ENCODE data around the gene NEDD8. TPM values are rescaled to one million over a fixed set of nuclear protein-coding genes. Genes with fewer than 3 reads are reported as not detected.

The NEDD8 gene
- total RNA-seq, 2 donors from 2014 or later, result 28.7 to 77.6 TPM

- Histone ChIP-seq H3K27ac (no peak overlapping the region), H3K27me3 (no peaks in the 10 kb centered on the region), H3K9me3 (no peaks in the 10 kb centered on the region), H3K36me3 (replicated peaks in 1 of 2; ENCODE audit: insufficient read depth in 1 of 2, low read depth in 2 of 2) (peaks cover 0 to 2% of the 10 kb centered on the region in 2 donors), H3K4me1 (peaks cover 15% of the 10 kb centered on the region), H3K4me3 (no peak overlapping the region)
- DNase-seq (no peak), ATAC-seq (no peak)
- WGBS, 2 donors, result 83 to 90% methylated on average over 9 to 12 of the region's 12 CpGs
- intact Hi-C loops (cut with DNase I), result no loop called here
- TF ChIP-seq POLR2A (IDR thresholded peaks at IDR 0.05) (no peak), CTCF (IDR thresholded peaks at IDR 0.05) (no peak)
Measured at GRCh38 chr14:24255931-24256711, 24.0 kb upstream of the NEDD8 start.

- ATAC-seq (no peak), DNase-seq (no peak)
- H3K27ac ChIP-seq, result no peak overlapping the region
- H3K27me3 ChIP-seq, result no peaks in the 10 kb centered on the region
- H3K9me3 ChIP-seq, result no peaks in the 10 kb centered on the region
- TF ChIP-seq POLR2A (IDR thresholded peaks at IDR 0.05) (no peak), CTCF (IDR thresholded peaks at IDR 0.05) (no peak)
- no peak overlapping the region for H3K4me3 ChIP-seq
- WGBS, 2 donors, result 88 to 93% methylated on average over 8 of the region's 8 CpGs
- intact Hi-C loops (cut with DNase I), result no loop called here
- H3K4me1 ChIP-seq, result peaks cover 15% of the 10 kb centered on the region
- peaks cover 0 to 2% of the 10 kb centered on the region in 2 donors for H3K36me3 ChIP-seq (replicated peaks in 1 of 2; ENCODE audit: insufficient read depth in 1 of 2, low read depth in 2 of 2)
Measured at GRCh38 chr14:24255438-24255837, 23.3 kb upstream of the NEDD8 start.

GRCh38 chr14:24254630-24255392, 22.6 kb upstream of the NEDD8 start:
- H3K27ac ChIP-seq, result no peak overlapping the region
- intact Hi-C loops (cut with DNase I), result loop anchor here (5.0 kb wide), 1 partner anchor 32 kb away; no protein-coding TSS in a partner anchor
- H3K36me3 ChIP-seq (replicated peaks in 1 of 2; ENCODE audit: insufficient read depth in 1 of 2, low read depth in 2 of 2), result peaks cover 0 to 2% of the 10 kb centered on the region in 2 donors
- H3K4me3 ChIP-seq, result no peak overlapping the region
- 91 to 93% methylated on average over 7 to 19 of the region's 19 CpGs for WGBS, 2 donors
- ATAC-seq (no peak), DNase-seq (no peak)
- H3K9me3 ChIP-seq, result no peaks in the 10 kb centered on the region
- TF ChIP-seq POLR2A (IDR thresholded peaks at IDR 0.05) (no peak), CTCF (IDR thresholded peaks at IDR 0.05) (no peak)
- no peaks in the 10 kb centered on the region for H3K27me3 ChIP-seq
- peaks cover 9% of the 10 kb centered on the region for H3K4me1 ChIP-seq

GRCh38 chr14:24253936-24254335, 21.8 kb upstream of the NEDD8 start:
- ATAC-seq (no peak), DNase-seq (no peak)
- no peak overlapping the region for H3K4me3 ChIP-seq
- no peaks in the 10 kb centered on the region for H3K4me1 ChIP-seq
- intact Hi-C loops (cut with DNase I), result loop anchor here (5.0 kb wide), 1 partner anchor 33 kb away; no protein-coding TSS in a partner anchor
- no peaks in the 10 kb centered on the region for H3K9me3 ChIP-seq
- H3K36me3 ChIP-seq (replicated peaks in 1 of 2; ENCODE audit: insufficient read depth in 1 of 2, low read depth in 2 of 2), result peaks cover 0 to 2% of the 10 kb centered on the region in 2 donors
- no peak for TF ChIP-seq CTCF (IDR thresholded peaks at IDR 0.05)
- TF ChIP-seq POLR2A (IDR thresholded peaks at IDR 0.05), result no peak
- H3K27me3 ChIP-seq, result no peaks in the 10 kb centered on the region
- 79% methylated on average over 7 of the region's 7 CpGs for WGBS, 2 donors
- H3K27ac ChIP-seq, result no peak overlapping the region
